Measurements from ENCODE around the gene KRTAP2-1. TPM values are rescaled to one million over a fixed set of nuclear protein-coding genes. Genes with fewer than 3 reads are reported as not detected.

The KRTAP2-1 gene
- total and polyA plus RNA-seq, 2 donors (not counting 1 experiment from before 2014, with no cell fraction given): not detected

DNA sequence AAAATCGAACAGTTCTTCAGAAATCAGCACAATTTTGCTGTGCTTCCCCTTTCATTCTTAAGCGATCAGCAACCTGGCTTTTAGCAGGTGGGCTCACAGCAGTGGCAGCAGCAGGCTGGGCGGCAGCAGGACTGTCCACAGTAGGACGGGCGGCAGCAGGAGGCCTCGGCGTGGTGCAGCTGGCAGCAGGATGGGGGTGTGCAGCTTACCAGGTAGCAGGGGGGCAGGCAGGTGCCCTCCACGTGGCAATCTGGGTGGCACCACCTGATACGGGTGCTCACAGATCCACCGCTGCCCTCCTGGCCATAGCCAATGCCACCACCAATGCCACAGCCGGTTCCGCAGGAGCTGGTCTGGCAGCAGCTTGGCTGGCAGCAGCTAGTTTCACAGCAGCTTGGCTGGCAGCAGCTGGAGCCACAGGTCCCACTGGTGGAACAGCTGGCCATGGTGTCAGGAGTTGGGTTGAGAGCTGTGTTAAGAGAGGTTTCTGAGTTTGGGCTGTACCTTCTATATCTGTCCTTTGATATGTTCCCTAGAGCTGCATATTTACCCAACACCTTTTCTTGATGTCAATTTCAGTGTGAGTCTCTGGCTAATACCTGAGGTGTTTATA lies 17.4 kb downstream of the KRTAP2-1 start, which contains the start of gene KRTAP1-4:
Gene KRTAP1-4 (minus strand): TSS at position 563 of the 613 bp plus-strand sequence. CDS start 117 bp downstream, at position 446.
- H3K27me3 ChIP-seq (replicated peaks in 1 of 4; ENCODE audit: control extremely low read depth in 1 of 4, control insufficient read depth in 3 of 4, insufficient read depth in 4 of 4, low read length in 3 of 4): peaks cover 0 to 9% (median 3%) of the 10 kb centered on the region in 4 experiments
- H2AFZ ChIP-seq (ENCODE audit: insufficient read depth, low read depth, low read length, poor library complexity, severe bottlenecking): no peak within 1 kb of the TSS
- Mint-ChIP-seq H3K9me3 (ENCODE audit: insufficient read depth) (no peaks in the 10 kb centered on the region), H3K27ac (no peak within 1 kb of the TSS), H3K27me3 (peaks cover 48% of the 10 kb centered on the region), H3K4me1 (no peaks in the 10 kb centered on the region), H3K4me3 (no peak within 1 kb of the TSS)
- ChIA-PET CTCF (no interaction called here), POLR2A (no interaction called here)
- no peak within 1 kb of the TSS for H3K9ac ChIP-seq (ENCODE audit: low read length)
- no peaks in the 10 kb centered on the region for H3K9me3 ChIP-seq (ENCODE audit: control extremely low read depth in 1 of 3, control insufficient read depth in 2 of 3, insufficient read depth in 1 of 3, low read length in 2 of 3)
- no peak within 1 kb of the TSS for H3K4me2 ChIP-seq (replicated peaks; ENCODE audit: low read depth, low read length, poor library complexity, severe bottlenecking)
- DNase-seq: no peak
- no peaks in the 10 kb centered on the region for H3K4me1 ChIP-seq (ENCODE audit: control insufficient read depth in 2 of 2, insufficient read depth in 2 of 2, low read length in 2 of 2)
- 90% methylated on average over 9 of the region's 12 CpGs for WGBS (ENCODE audit: insufficient coverage)
- H3K79me2 ChIP-seq (ENCODE audit: control insufficient read depth, insufficient read depth, low read length): no peaks in the 10 kb centered on the region
- no peak for TF ChIP-seq EZH2 (IDR thresholded peaks at IDR 0.05; ENCODE audit: borderline replicate concordance, insufficient read depth, low read depth, low read length, poor library complexity, severe bottlenecking)
- TF ChIP-seq, protein P1, sequence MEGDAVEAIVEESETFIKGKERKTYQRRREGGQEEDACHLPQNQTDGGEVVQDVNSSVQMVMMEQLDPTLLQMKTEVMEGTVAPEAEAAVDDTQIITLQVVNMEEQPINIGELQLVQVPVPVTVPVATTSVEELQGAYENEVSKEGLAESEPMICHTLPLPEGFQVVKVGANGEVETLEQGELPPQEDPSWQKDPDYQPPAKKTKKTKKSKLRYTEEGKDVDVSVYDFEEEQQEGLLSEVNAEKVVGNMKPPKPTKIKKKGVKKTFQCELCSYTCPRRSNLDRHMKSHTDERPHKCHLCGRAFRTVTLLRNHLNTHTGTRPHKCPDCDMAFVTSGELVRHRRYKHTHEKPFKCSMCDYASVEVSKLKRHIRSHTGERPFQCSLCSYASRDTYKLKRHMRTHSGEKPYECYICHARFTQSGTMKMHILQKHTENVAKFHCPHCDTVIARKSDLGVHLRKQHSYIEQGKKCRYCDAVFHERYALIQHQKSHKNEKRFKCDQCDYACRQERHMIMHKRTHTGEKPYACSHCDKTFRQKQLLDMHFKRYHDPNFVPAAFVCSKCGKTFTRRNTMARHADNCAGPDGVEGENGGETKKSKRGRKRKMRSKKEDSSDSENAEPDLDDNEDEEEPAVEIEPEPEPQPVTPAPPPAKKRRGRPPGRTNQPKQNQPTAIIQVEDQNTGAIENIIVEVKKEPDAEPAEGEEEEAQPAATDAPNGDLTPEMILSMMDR (IDR thresholded peaks at IDR 0.05): no peak
- no peaks in the 10 kb centered on the region for H4K20me1 ChIP-seq (ENCODE audit: control insufficient read depth, insufficient read depth, low read length, poor library complexity, severe bottlenecking)
- no peak for ATAC-seq (ENCODE audit: low read depth)
- H3K4me3 ChIP-seq (ENCODE audit: control extremely low read depth in 1 of 5, extremely low read depth in 1 of 5, insufficient read depth in 1 of 5, low read depth in 2 of 5, low read length in 4 of 5): no peak within 1 kb of the TSS
- H3K27ac ChIP-seq (ENCODE audit: low read length in 2 of 2): no peak within 1 kb of the TSS
- H3K36me3 ChIP-seq (replicated peaks in 1 of 2; ENCODE audit: control extremely low read depth in 1 of 2, control insufficient read depth in 1 of 2, extremely low read depth in 1 of 2, insufficient read depth in 2 of 2, low read length in 1 of 2): no peaks in the 10 kb centered on the region
- intact Hi-C loops (cut with micrococcal nuclease): no loop called here

DNA sequence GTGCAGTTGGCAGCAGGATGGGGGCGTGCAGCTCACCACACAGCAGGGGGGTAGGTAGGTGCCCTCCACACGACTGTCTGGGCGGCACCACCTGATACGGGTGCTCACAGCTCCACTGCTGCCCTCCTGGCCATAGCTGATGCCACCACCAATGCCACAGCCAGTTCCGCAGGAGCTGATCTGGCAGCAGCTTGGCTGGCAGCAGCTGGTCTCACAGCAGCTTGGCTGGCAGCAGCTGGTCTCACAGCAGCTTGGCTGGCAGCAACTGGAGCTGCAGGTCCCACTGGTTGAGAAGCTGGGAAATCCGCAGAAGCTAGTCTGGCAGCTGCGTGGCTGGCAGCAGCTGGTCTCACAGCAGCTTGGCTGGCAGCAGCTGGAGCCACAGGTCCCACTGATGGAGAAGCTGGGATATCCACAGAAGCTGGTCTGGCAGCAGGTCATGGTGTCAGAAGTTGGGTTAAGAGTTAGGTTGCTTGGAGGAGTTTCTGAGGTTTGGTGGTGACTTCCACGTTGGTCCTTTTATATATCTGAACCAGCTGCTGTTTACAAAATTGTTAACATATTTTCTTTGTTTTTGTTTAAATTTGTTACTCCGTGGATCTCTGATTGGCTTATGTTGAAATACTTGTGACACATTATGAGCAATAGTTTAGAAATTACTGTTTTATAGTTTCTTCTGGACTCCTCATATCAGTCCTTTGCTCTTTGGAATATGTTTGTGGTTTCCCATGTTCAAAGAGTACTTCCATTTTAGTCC lies 20.2 kb downstream of the KRTAP2-1 start, which contains the start of gene KRTAP1-5:
Gene KRTAP1-5 (minus strand): TSS at position 494 of the 757 bp plus-strand sequence. CDS start 53 bp downstream, at position 441.
- peaks cover 0 to 9% (median 3%) of the 10 kb centered on the region in 4 experiments for H3K27me3 ChIP-seq (replicated peaks in 1 of 4; ENCODE audit: control extremely low read depth in 1 of 4, control insufficient read depth in 3 of 4, insufficient read depth in 4 of 4, low read length in 3 of 4)
- ChIA-PET POLR2A (no interaction called here), CTCF (no interaction called here)
- TF ChIP-seq, protein P1 (IDR thresholded peaks at IDR 0.05): no peak
- TF ChIP-seq EZH2 (IDR thresholded peaks at IDR 0.05; ENCODE audit: borderline replicate concordance, insufficient read depth, low read depth, low read length, poor library complexity, severe bottlenecking): no peak
- Mint-ChIP-seq H3K4me3 (no peak within 1 kb of the TSS), H3K9me3 (ENCODE audit: insufficient read depth) (peaks cover 8% of the 10 kb centered on the region), H3K27me3 (peaks cover 66% of the 10 kb centered on the region), H3K4me1 (no peaks in the 10 kb centered on the region), H3K27ac (no peak within 1 kb of the TSS)
- no peak within 1 kb of the TSS for H3K27ac ChIP-seq (ENCODE audit: low read length in 2 of 2)
- WGBS (ENCODE audit: insufficient coverage): 88% methylated on average over 7 of the region's 9 CpGs
- H3K79me2 ChIP-seq (ENCODE audit: control insufficient read depth, insufficient read depth, low read length): no peaks in the 10 kb centered on the region
- H3K9me3 ChIP-seq (ENCODE audit: control extremely low read depth in 1 of 3, control insufficient read depth in 2 of 3, insufficient read depth in 1 of 3, low read length in 2 of 3): no peaks in the 10 kb centered on the region
- H3K4me3 ChIP-seq (ENCODE audit: control extremely low read depth in 1 of 5, extremely low read depth in 1 of 5, insufficient read depth in 1 of 5, low read depth in 2 of 5, low read length in 4 of 5): no peak within 1 kb of the TSS
- no peaks in the 10 kb centered on the region for H4K20me1 ChIP-seq (ENCODE audit: control insufficient read depth, insufficient read depth, low read length, poor library complexity, severe bottlenecking)
- ATAC-seq (ENCODE audit: low read depth) (no peak), DNase-seq (no peak)
- no peak within 1 kb of the TSS for H3K4me2 ChIP-seq (replicated peaks; ENCODE audit: low read depth, low read length, poor library complexity, severe bottlenecking)
- intact Hi-C loops (cut with micrococcal nuclease): no loop called here
- H2AFZ ChIP-seq (ENCODE audit: insufficient read depth, low read depth, low read length, poor library complexity, severe bottlenecking): no peak within 1 kb of the TSS
- H3K4me1 ChIP-seq (ENCODE audit: control insufficient read depth in 2 of 2, insufficient read depth in 2 of 2, low read length in 2 of 2): no peaks in the 10 kb centered on the region
- H3K36me3 ChIP-seq (replicated peaks in 1 of 2; ENCODE audit: control extremely low read depth in 1 of 2, control insufficient read depth in 1 of 2, extremely low read depth in 1 of 2, insufficient read depth in 2 of 2, low read length in 1 of 2): no peaks in the 10 kb centered on the region
- H3K9ac ChIP-seq (ENCODE audit: low read length): no peak within 1 kb of the TSS
